Activated CD4-positive, alpha-beta T cell treated with anti-CD3 and anti-CD28 coated beads, Interleukin-2, amount 10 ng/mL, durations not matched to agents 24 days and 14 days (primary cell): ENCODE data around the gene WDR38. TPM values are rescaled to one million over a fixed set of nuclear protein-coding genes. Genes with fewer than 3 reads are reported as not detected.

Source experiments
- DNase-seq: peaks from one replicate; pipeline ENCODE4 v3.0.0; 2022
- H3K27ac Mint-ChIP-seq: one replicate; pipeline ENCODE4 v1.8.0; 2022; ENCODE audit warnings: mild to moderate bottlenecking, mixed read lengths
- H3K27me3 Mint-ChIP-seq: one replicate; pipeline ENCODE4 v1.8.0; 2022; ENCODE audit warnings: mixed read lengths
- H3K36me3 Mint-ChIP-seq: one replicate; pipeline ENCODE4 v1.8.0; 2022; ENCODE audit warnings: low read depth, mild to moderate bottlenecking, mixed read lengths
- H3K4me1 Mint-ChIP-seq: one replicate; pipeline ENCODE4 v1.8.0; 2021; ENCODE audit warnings: mixed read lengths
- H3K4me3 Mint-ChIP-seq: one replicate; pipeline ENCODE4 v1.8.0; 2022; ENCODE audit warnings: mild to moderate bottlenecking, moderate library complexity, mixed read lengths
- H3K9me3 Mint-ChIP-seq: one replicate; pipeline ENCODE4 v1.8.0; 2021; ENCODE audit warnings: mixed read lengths
- intact Hi-C: fragments of 100-400 bp; cut with micrococcal nuclease; formaldehyde crosslinking; loops from one replicate; pipeline ENCODE4 v1.15.1; 2023
- total RNA-seq: library from RNA; stranded (reverse); gene quantifications from 2 replicates; pipeline ENCODE4 v1.2.3, GENCODE V29; 2022

WDR38 gene
- total RNA-seq = not detected in 2 replicates

- DNase-seq = peak; percentile 95
- Mint-ChIP-seq H3K4me1 (peaks cover 5% of the 10 kb centered on the region), H3K9me3 (no peaks in the 10 kb centered on the region), H3K36me3 (peaks cover 14% of the 10 kb centered on the region), H3K27me3 (peaks cover 12% of the 10 kb centered on the region), H3K27ac (no peak within 1 kb of the TSS), H3K4me3 (peak within 1 kb of the TSS; percentile 72)
- intact Hi-C loops = loop anchor here (1.0 to 5.0 kb wide), 5 partner anchors 17 to 519 kb away; no protein-coding TSS in a partner anchor
Measured at GRCh38 chr9:124852829-124853531, at the start of gene WDR38. TSS of gene WDR38 (plus strand) at chr9:124853460. CDS start at chr9:124853532, 72 bp downstream.

GRCh38 chr9:124803911-124804310 lies 49.3 kb upstream of the WDR38 start:
- no peaks in the 10 kb centered on the region for H3K9me3 Mint-ChIP-seq
- peaks cover 4% of the 10 kb centered on the region for H3K27me3 Mint-ChIP-seq
- no peaks in the 10 kb centered on the region for H3K4me1 Mint-ChIP-seq
- no peak overlapping the region for H3K27ac Mint-ChIP-seq
- no peak for DNase-seq
- no peak overlapping the region for H3K4me3 Mint-ChIP-seq
- H3K36me3 Mint-ChIP-seq = no peaks in the 10 kb centered on the region
- intact Hi-C loops = no loop called here

GRCh38 chr9:124805186-124805585 lies 48.1 kb upstream of the WDR38 start:
- Mint-ChIP-seq H3K4me3 (no peak overlapping the region), H3K27me3 (peaks cover 4% of the 10 kb centered on the region), H3K27ac (no peak overlapping the region), H3K36me3 (no peaks in the 10 kb centered on the region), H3K9me3 (no peaks in the 10 kb centered on the region), H3K4me1 (no peaks in the 10 kb centered on the region)
- no peak for DNase-seq
- intact Hi-C loops = no loop called here

GRCh38 chr9:124808246-124808956 lies 44.9 kb upstream of the WDR38 start:
- Mint-ChIP-seq H3K9me3 (no peaks in the 10 kb centered on the region), H3K4me3 (no peak overlapping the region), H3K27me3 (no peaks in the 10 kb centered on the region), H3K4me1 (peaks cover 2% of the 10 kb centered on the region), H3K27ac (no peak overlapping the region), H3K36me3 (no peaks in the 10 kb centered on the region)
- DNase-seq = no peak
- intact Hi-C loops = no loop called here

- no peaks in the 10 kb centered on the region for H3K36me3 Mint-ChIP-seq
- H3K27ac Mint-ChIP-seq = no peak overlapping the region
- peaks cover 1% of the 10 kb centered on the region for H3K27me3 Mint-ChIP-seq
- H3K4me1 Mint-ChIP-seq = peaks cover 2% of the 10 kb centered on the region
- intact Hi-C loops = no loop called here
- DNase-seq = no peak
- no peaks in the 10 kb centered on the region for H3K9me3 Mint-ChIP-seq
- no peak overlapping the region for H3K4me3 Mint-ChIP-seq
Measured at GRCh38 chr9:124809211-124809610, 44.0 kb upstream of the WDR38 start.

- no peaks in the 10 kb centered on the region for H3K36me3 Mint-ChIP-seq
- intact Hi-C loops = no loop called here
- DNase-seq = no peak
- no peaks in the 10 kb centered on the region for H3K9me3 Mint-ChIP-seq
- peaks cover 2% of the 10 kb centered on the region for H3K4me1 Mint-ChIP-seq
- H3K4me3 Mint-ChIP-seq = no peak overlapping the region
- H3K27me3 Mint-ChIP-seq = peaks cover 1% of the 10 kb centered on the region
- no peak overlapping the region for H3K27ac Mint-ChIP-seq
Measured at GRCh38 chr9:124809741-124810500, 43.3 kb upstream of the WDR38 start.

- Mint-ChIP-seq H3K27me3 (peaks cover 3% of the 10 kb centered on the region), H3K27ac (no peak overlapping the region), H3K36me3 (no peaks in the 10 kb centered on the region), H3K4me3 (no peak overlapping the region), H3K9me3 (no peaks in the 10 kb centered on the region), H3K4me1 (peaks cover 2% of the 10 kb centered on the region)
- intact Hi-C loops = no loop called here
- no peak for DNase-seq
Measured at GRCh38 chr9:124810663-124811355, 42.5 kb upstream of the WDR38 start.

- H3K27me3 Mint-ChIP-seq = peaks cover 3% of the 10 kb centered on the region
- H3K27ac Mint-ChIP-seq = no peak overlapping the region
- H3K9me3 Mint-ChIP-seq = no peaks in the 10 kb centered on the region
- H3K4me1 Mint-ChIP-seq = peaks cover 5% of the 10 kb centered on the region
- H3K36me3 Mint-ChIP-seq = no peaks in the 10 kb centered on the region
- intact Hi-C loops = no loop called here
- H3K4me3 Mint-ChIP-seq = no peak overlapping the region
- no peak for DNase-seq
Measured at GRCh38 chr9:124812441-124812876, 40.8 kb upstream of the WDR38 start.

GRCh38 chr9:124813041-124813440 lies 40.2 kb upstream of the WDR38 start:
- no peak overlapping the region for H3K4me3 Mint-ChIP-seq
- DNase-seq = no peak
- H3K27me3 Mint-ChIP-seq = peaks cover 4% of the 10 kb centered on the region
- H3K9me3 Mint-ChIP-seq = no peaks in the 10 kb centered on the region
- peaks cover 6% of the 10 kb centered on the region for H3K4me1 Mint-ChIP-seq
- H3K27ac Mint-ChIP-seq = no peak overlapping the region
- intact Hi-C loops = no loop called here
- no peaks in the 10 kb centered on the region for H3K36me3 Mint-ChIP-seq

- no peak overlapping the region for H3K4me3 Mint-ChIP-seq
- no peak overlapping the region for H3K27ac Mint-ChIP-seq
- intact Hi-C loops = no loop called here
- H3K9me3 Mint-ChIP-seq = no peaks in the 10 kb centered on the region
- peaks cover 12% of the 10 kb centered on the region for H3K4me1 Mint-ChIP-seq
- peaks cover 7% of the 10 kb centered on the region for H3K27me3 Mint-ChIP-seq
- H3K36me3 Mint-ChIP-seq = no peaks in the 10 kb centered on the region
- no peak for DNase-seq
Measured at GRCh38 chr9:124813501-124814163, 39.6 kb upstream of the WDR38 start.

- Mint-ChIP-seq H3K36me3 (no peaks in the 10 kb centered on the region), H3K27ac (no peak overlapping the region), H3K4me3 (no peak overlapping the region), H3K27me3 (peaks cover 7% of the 10 kb centered on the region), H3K4me1 (peaks cover 14% of the 10 kb centered on the region), H3K9me3 (no peaks in the 10 kb centered on the region)
- no peak for DNase-seq
- intact Hi-C loops = no loop called here
Measured at GRCh38 chr9:124814164-124814535, 39.1 kb upstream of the WDR38 start.

GRCh38 chr9:124815601-124816000 lies 37.7 kb upstream of the WDR38 start:
- Mint-ChIP-seq H3K9me3 (no peaks in the 10 kb centered on the region), H3K27ac (no peak overlapping the region), H3K27me3 (peaks cover 7% of the 10 kb centered on the region), H3K4me3 (no peak overlapping the region), H3K4me1 (peaks cover 16% of the 10 kb centered on the region), H3K36me3 (no peaks in the 10 kb centered on the region)
- DNase-seq = no peak
- intact Hi-C loops = no loop called here
